ENCODE data around the gene CASP2. TPM values are rescaled to one million over a fixed set of nuclear protein-coding genes. Genes with fewer than 3 reads are reported as not detected.
A peak's percentile ranks its signal among the peaks of the same experiment; 100 is the strongest.
"Not testable (repeated sequence)": the region's sequence is repeated elsewhere in the genome, so short reads cannot be mapped to it uniquely, and the experiment has no call there.

The CASP2 gene
- total RNA-seq, 1 donor: 7.6 TPM

DNA sequence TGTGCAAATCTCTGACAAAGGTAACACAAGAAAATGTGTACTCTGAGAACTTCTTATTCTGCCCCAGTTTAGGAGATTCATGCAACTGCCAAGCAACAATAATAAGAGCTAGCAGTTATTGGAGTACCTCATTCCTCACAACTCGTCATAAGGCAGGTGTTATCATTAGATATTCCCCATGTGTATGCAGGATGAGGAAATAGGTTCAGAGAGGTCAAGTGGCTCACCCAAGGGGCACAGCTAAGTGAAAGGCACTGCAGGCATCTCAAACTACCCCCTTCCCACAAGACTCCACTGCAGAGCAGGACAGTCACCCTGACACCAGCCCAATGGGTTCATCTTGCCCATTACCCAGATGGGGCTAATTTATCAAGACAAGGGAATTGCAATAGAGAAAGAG, 26.2 kb upstream of the CASP2 start:
- DNase-seq (ENCODE audit: insufficient read length, low spot score, missing footprints): no peak
- H3K4me3 ChIP-seq (ENCODE audit: insufficient read depth, low read length): no peak overlapping the region
- TF ChIP-seq CTCF (IDR thresholded peaks at IDR 0.05; ENCODE audit: extremely low read depth, low read depth, low read length): no peak
- no peak overlapping the region for H3K27ac ChIP-seq (ENCODE audit: low read depth, low read length)
- H2AFZ ChIP-seq (ENCODE audit: low read length): no peak overlapping the region
- H3K9me3 ChIP-seq (ENCODE audit: low read depth, low read length): no peaks in the 10 kb centered on the region
- no peak overlapping the region for H3K4me2 ChIP-seq (ENCODE audit: insufficient read depth, low read length)
- H3K36me3 ChIP-seq (ENCODE audit: insufficient read depth, low read length): no peaks in the 10 kb centered on the region
- no peaks in the 10 kb centered on the region for H4K20me1 ChIP-seq (ENCODE audit: insufficient read depth, low read length)
- no peaks in the 10 kb centered on the region for H3K27me3 ChIP-seq (ENCODE audit: insufficient read depth, low read length)
- no peaks in the 10 kb centered on the region for H3K4me1 ChIP-seq (ENCODE audit: insufficient read depth, low read length)
- H3K79me2 ChIP-seq (ENCODE audit: insufficient read depth, low read length): peaks cover 15% of the 10 kb centered on the region

- no peaks in the 10 kb centered on the region for H3K4me1 ChIP-seq (ENCODE audit: insufficient read depth, low read length)
- H3K27ac ChIP-seq (ENCODE audit: low read depth, low read length): peak within 1 kb of the TSS; percentile 76
- H3K79me2 ChIP-seq (ENCODE audit: insufficient read depth, low read length): peaks cover 15% of the 10 kb centered on the region
- peak within 1 kb of the TSS; percentile 98 for H3K4me2 ChIP-seq (ENCODE audit: insufficient read depth, low read length)
- H3K36me3 ChIP-seq (ENCODE audit: insufficient read depth, low read length): peaks cover 10% of the 10 kb centered on the region
- peak within 1 kb of the TSS; percentile 99 for H3K4me3 ChIP-seq (ENCODE audit: insufficient read depth, low read length)
- H3K9me3 ChIP-seq (ENCODE audit: low read depth, low read length): no peaks in the 10 kb centered on the region
- H4K20me1 ChIP-seq (ENCODE audit: insufficient read depth, low read length): no peaks in the 10 kb centered on the region
- no peak for TF ChIP-seq CTCF (IDR thresholded peaks at IDR 0.05; ENCODE audit: extremely low read depth, low read depth, low read length)
- H2AFZ ChIP-seq (ENCODE audit: low read length): peak within 1 kb of the TSS; percentile 98
- H3K27me3 ChIP-seq (ENCODE audit: insufficient read depth, low read length): no peaks in the 10 kb centered on the region
- peak; percentile 97 for DNase-seq (ENCODE audit: insufficient read length, low spot score, missing footprints)
These were observed 24.6 kb upstream of the CASP2 start, which contains the start of gene GSTK1 for GRCh38 chr7:143263266-143264195. GSTK1 (plus strand) TSS chr7:143263441; CDS start chr7:143263514, 73 bp downstream.

- H2AFZ ChIP-seq (ENCODE audit: low read length): peak overlapping the region; percentile 98
- H3K4me3 ChIP-seq (ENCODE audit: insufficient read depth, low read length): peak overlapping the region; percentile 99
- H3K27me3 ChIP-seq (ENCODE audit: insufficient read depth, low read length); H3K4me1 ChIP-seq (ENCODE audit: insufficient read depth, low read length); H4K20me1 ChIP-seq (ENCODE audit: insufficient read depth, low read length); DNase-seq (ENCODE audit: insufficient read length, low spot score, missing footprints); H3K9me3 ChIP-seq (ENCODE audit: low read depth, low read length): not testable (repeated sequence)
- H3K4me2 ChIP-seq (ENCODE audit: insufficient read depth, low read length): peak overlapping the region; percentile 98
- H3K36me3 ChIP-seq (ENCODE audit: insufficient read depth, low read length): peaks cover 17% of the 10 kb centered on the region
- peaks cover 15% of the 10 kb centered on the region for H3K79me2 ChIP-seq (ENCODE audit: insufficient read depth, low read length)
- peak overlapping the region; percentile 76 for H3K27ac ChIP-seq (ENCODE audit: low read depth, low read length)
These were observed 24.0 kb upstream of the CASP2 start for GRCh38 chr7:143264196-143264568.

DNA sequence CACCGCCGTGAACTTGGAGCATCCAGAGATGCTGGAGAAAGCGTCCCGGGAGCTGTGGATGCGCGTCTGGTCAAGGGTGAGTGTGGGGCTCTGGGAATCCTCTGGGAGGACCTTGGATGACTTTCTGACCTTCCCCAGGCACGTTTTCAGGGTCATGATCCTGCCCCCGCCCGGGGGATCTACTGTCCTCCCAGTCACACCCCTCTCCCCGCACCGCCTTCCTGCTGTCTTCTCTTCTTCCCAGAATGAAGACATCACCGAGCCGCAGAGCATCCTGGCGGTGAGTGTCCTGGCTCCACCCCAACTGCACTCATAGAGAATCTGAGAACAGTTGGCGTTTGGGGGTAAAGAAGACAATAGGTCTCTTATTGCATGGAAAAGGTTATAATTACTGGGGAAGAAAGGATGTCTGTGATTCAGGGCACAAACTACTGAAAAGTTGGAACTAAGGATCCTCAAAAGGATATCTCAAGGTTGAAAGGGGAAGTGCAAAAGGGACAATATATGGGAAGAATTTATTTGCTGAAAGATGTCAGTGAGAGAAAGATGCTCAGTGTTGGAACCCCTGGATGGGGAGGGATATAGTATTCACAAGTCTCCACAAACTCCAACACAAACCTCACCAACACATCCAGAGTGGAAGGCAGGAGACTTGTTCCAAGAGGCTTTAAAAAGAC, 23.0 kb upstream of the CASP2 start:
- no peak overlapping the region for H3K4me2 ChIP-seq (ENCODE audit: insufficient read depth, low read length)
- TF ChIP-seq CTCF (IDR thresholded peaks at IDR 0.05; ENCODE audit: extremely low read depth, low read depth, low read length): no peak
- H2AFZ ChIP-seq (ENCODE audit: low read length): no peak overlapping the region
- peaks cover 21% of the 10 kb centered on the region for H3K36me3 ChIP-seq (ENCODE audit: insufficient read depth, low read length)
- H3K27ac ChIP-seq (ENCODE audit: low read depth, low read length): no peak overlapping the region
- no peaks in the 10 kb centered on the region for H3K4me1 ChIP-seq (ENCODE audit: insufficient read depth, low read length)
- H3K27me3 ChIP-seq (ENCODE audit: insufficient read depth, low read length): no peaks in the 10 kb centered on the region
- no peaks in the 10 kb centered on the region for H4K20me1 ChIP-seq (ENCODE audit: insufficient read depth, low read length)
- H3K9me3 ChIP-seq (ENCODE audit: low read depth, low read length): no peaks in the 10 kb centered on the region
- DNase-seq (ENCODE audit: insufficient read length, low spot score, missing footprints): no peak
- H3K79me2 ChIP-seq (ENCODE audit: insufficient read depth, low read length): peaks cover 15% of the 10 kb centered on the region
- H3K4me3 ChIP-seq (ENCODE audit: insufficient read depth, low read length): no peak overlapping the region
